PFSK-1 (cell line): ENCODE data around the gene RNF151.

Experiments used
- FOXP2 ChIP-seq: optimal IDR thresholded peaks from 2 replicates; pipeline ENCODE3; 2011; ENCODE audit warnings: borderline replicate concordance, control low read depth, inconsistent platforms; ENCODE audit not compliant: insufficient read depth; ENCODE audit errors: extremely low read length, extremely low read depth
- POLR2AphosphoS5 ChIP-seq: IDR thresholded peaks from 2 replicates; pipeline ENCODE4 v1.6.1; 2012; ENCODE audit warnings: low read depth, mild to moderate bottlenecking, control low read depth, low read length, moderate library complexity
- REST ChIP-seq, 2 experiments: IDR thresholded peaks; 2 replicates each; pipeline versions ENCODE4 v1.6.1 to v1.8.0; 2011 to 2012; ENCODE audit warnings: low read depth in 2 of 2, low read length in 2 of 2, control low read depth in 1 of 2, inconsistent platforms in 1 of 2, mild to moderate bottlenecking in 1 of 2, moderate library complexity in 1 of 2; ENCODE audit not compliant: insufficient read depth in 1 of 2
- SIN3A ChIP-seq: IDR thresholded peaks from 2 replicates; pipeline ENCODE4 v1.6.1; 2012; ENCODE audit warnings: mild to moderate bottlenecking, low read length, moderate library complexity, borderline replicate concordance; ENCODE audit not compliant: insufficient read depth
- TAF1 ChIP-seq: IDR thresholded peaks from 2 replicates; pipeline ENCODE4 v1.6.1; 2012; ENCODE audit warnings: low read length, control low read depth, borderline replicate concordance; ENCODE audit not compliant: insufficient read depth

RNF151 gene

GRCh38 chr16:2006317-2006716 lies 39.7 kb downstream of the RNF151 start:
- TF ChIP-seq POLR2AphosphoS5 (no peak), REST (IDR thresholded peaks at IDR 0.05; ENCODE audit: insufficient read depth in 1 of 2, low read depth in 2 of 2, low read length in 2 of 2) (no peak), FOXP2 (no peak), TAF1 (no peak), SIN3A (no peak)

GRCh38 chr16:2007081-2007836 lies 40.6 kb downstream of the RNF151 start:
- TF ChIP-seq FOXP2 (no peak), POLR2AphosphoS5 (no peak), SIN3A (no peak), TAF1 (no peak)

- TF ChIP-seq FOXP2 (no peak), SIN3A (0 out of 2 replicates have a peak, but pooled peaks have one; percentile 32)
Measured at GRCh38 chr16:2008009-2008526, 41.4 kb downstream of the RNF151 start.

- TF ChIP-seq SIN3A (0 out of 2 replicates have a peak, but pooled peaks have one; percentile 6), FOXP2 (no peak)
Measured at GRCh38 chr16:2008631-2009163, 42.0 kb downstream of the RNF151 start.

GRCh38 chr16:2009164-2009711 lies 42.6 kb downstream of the RNF151 start:
- TF ChIP-seq POLR2AphosphoS5 = no peak
- TF ChIP-seq REST (IDR thresholded peaks at IDR 0.05; ENCODE audit: insufficient read depth in 1 of 2, low read depth in 2 of 2, low read length in 2 of 2) = no peak
- no peak for TF ChIP-seq SIN3A
- no peak for TF ChIP-seq TAF1
- no peak for TF ChIP-seq FOXP2

GRCh38 chr16:2009791-2010510 lies 43.3 kb downstream of the RNF151 start, which contains the start of gene ZNF598:
Gene ZNF598 (minus strand): TSS chr16:2009821.
- TF ChIP-seq TAF1 (peak; percentile 73; the same call in 1 of the 2 replicates), POLR2AphosphoS5 (peak; percentile 71), REST (IDR thresholded peaks at IDR 0.05; ENCODE audit: insufficient read depth in 1 of 2, low read depth in 2 of 2, low read length in 2 of 2) (peak in 1 of 2 experiments; percentile 39; a peak in 2 of 4 replicates), SIN3A (no peak)
